NCI-H146 (cell line): ENCODE measurements around the gene PPM1J.
A peak's percentile ranks its signal among the peaks of the same experiment; 100 is the strongest.
"Not testable (repeated sequence)": the region's sequence is repeated elsewhere in the genome, so short reads cannot be mapped to it uniquely, and the experiment has no call there.

Experiments used
- DNase-seq: peaks from one replicate; lab custom pipeline; 2025; lab: John Stamatoyannopoulos, UW

Gene PPM1J

GRCh38 chr1:112715264-112716053, at the start of gene PPM1J:
Gene PPM1J, minus strand, starts transcription at chr1:112715332. Its CDS starts 31 bp downstream, at chr1:112715301.
- DNase-seq: peak; percentile 90

GRCh38 chr1:112762541-112763500, 47.7 kb upstream of the PPM1J start:
- no peak for DNase-seq

- DNase-seq: no peak
Observed at GRCh38 chr1:112761714-112762480, 46.8 kb upstream of the PPM1J start.

GRCh38 chr1:112759228-112759627, 44.1 kb upstream of the PPM1J start:
- DNase-seq: no peak

- DNase-seq: no peak
Observed at GRCh38 chr1:112754116-112754628, 39.0 kb upstream of the PPM1J start.

- DNase-seq: no peak
Observed at GRCh38 chr1:112748396-112748795, 33.3 kb upstream of the PPM1J start.

GRCh38 chr1:112744009-112744578, 29.0 kb upstream of the PPM1J start:
- no peak for DNase-seq

- DNase-seq: no peak
Observed at GRCh38 chr1:112743174-112744008, 28.3 kb upstream of the PPM1J start.

- no peak for DNase-seq
Observed at GRCh38 chr1:112737573-112737972, 22.4 kb upstream of the PPM1J start.

GRCh38 chr1:112735752-112736151, 20.6 kb upstream of the PPM1J start:
- DNase-seq: no peak

GRCh38 chr1:112731451-112731850, 16.3 kb upstream of the PPM1J start:
- DNase-seq: no peak

- no peak for DNase-seq
Observed at GRCh38 chr1:112729909-112730308, 14.8 kb upstream of the PPM1J start.

- not testable (repeated sequence) for DNase-seq
Observed at GRCh38 chr1:112729011-112729410, 13.9 kb upstream of the PPM1J start.

GRCh38 chr1:112728306-112728971, 13.3 kb upstream of the PPM1J start:
- DNase-seq: not testable (repeated sequence)

- no peak for DNase-seq
Observed at GRCh38 chr1:112727716-112728115, 12.6 kb upstream of the PPM1J start.

- DNase-seq: not testable (repeated sequence)
Observed at GRCh38 chr1:112724240-112724639, 9.1 kb upstream of the PPM1J start.

GRCh38 chr1:112723511-112723839, 8.3 kb upstream of the PPM1J start:
- no peak for DNase-seq

GRCh38 chr1:112722601-112723510, 7.7 kb upstream of the PPM1J start:
- DNase-seq: peak; percentile 63

GRCh38 chr1:112721966-112722524, 6.9 kb upstream of the PPM1J start:
- no peak for DNase-seq
